Measurements from ENCODE around the gene GARIN5B.

GARIN5B gene

GRCh38 chr19:55389386-55390317, 26.6 kb upstream of the GARIN5B start:
- DNase-seq (ENCODE audit: low read depth in 2 of 2): no peak

- no peak for DNase-seq (ENCODE audit: low read depth in 2 of 2)
Measured at GRCh38 chr19:55387736-55388497, 24.9 kb upstream of the GARIN5B start.

GRCh38 chr19:55386493-55386971, 23.5 kb upstream of the GARIN5B start:
- no peak for DNase-seq (ENCODE audit: low read depth in 2 of 2)

GRCh38 chr19:55385724-55386492, 22.8 kb upstream of the GARIN5B start, which contains the start of gene RPL28:
Gene RPL28 (plus strand): TSS chr19:55385932. CDS start chr19:55386358, 426 bp downstream.
- DNase-seq (ENCODE audit: low read depth in 2 of 2): peak; percentile 95 to 98

GRCh38 chr19:55384920-55385723, 22.1 kb upstream of the GARIN5B start:
- peak; percentile 86 to 92 for DNase-seq (ENCODE audit: low read depth in 2 of 2)

- no peak for DNase-seq (ENCODE audit: low read depth in 2 of 2)
Measured at GRCh38 chr19:55384131-55384919, 21.3 kb upstream of the GARIN5B start, which contains the start of gene TMEM238. Gene TMEM238 (minus strand): TSS chr19:55384292. CDS start chr19:55384259, 33 bp downstream.

- peak in 1 of 2 donors; percentile 35 for DNase-seq (ENCODE audit: low read depth in 2 of 2)
Measured at GRCh38 chr19:55383279-55384130, 20.4 kb upstream of the GARIN5B start.

GRCh38 chr19:55382522-55383054, 19.5 kb upstream of the GARIN5B start:
- no peak for DNase-seq (ENCODE audit: low read depth in 2 of 2)

- no peak for DNase-seq (ENCODE audit: low read depth in 2 of 2)
Measured at GRCh38 chr19:55382013-55382412, 19.0 kb upstream of the GARIN5B start.

- no peak for DNase-seq (ENCODE audit: low read depth in 2 of 2)
Measured at GRCh38 chr19:55379174-55379573, 16.1 kb upstream of the GARIN5B start.

GRCh38 chr19:55377356-55378131, 14.5 kb upstream of the GARIN5B start:
- no peak for DNase-seq (ENCODE audit: low read depth in 2 of 2)

GRCh38 chr19:55376241-55376933, 13.3 kb upstream of the GARIN5B start, which contains the start of gene TMEM190:
Gene TMEM190 (plus strand): TSS chr19:55376826. CDS start chr19:55376854, 28 bp downstream.
- no peak for DNase-seq (ENCODE audit: low read depth in 2 of 2)

GRCh38 chr19:55373993-55374757, 11.1 kb upstream of the GARIN5B start:
- DNase-seq (ENCODE audit: low read depth in 2 of 2): no peak

- no peak for DNase-seq (ENCODE audit: low read depth in 2 of 2)
Measured at GRCh38 chr19:55373306-55373992, 10.4 kb upstream of the GARIN5B start.

GRCh38 chr19:55372316-55373081, 9.4 kb upstream of the GARIN5B start:
- DNase-seq (ENCODE audit: low read depth in 2 of 2): peak in 1 of 2 donors; percentile 40

Data from stimulated activated CD8-positive, alpha-beta memory T cell treated with anti-CD3 and anti-CD28 coated beads, Interleukin-2, amount 100 ng/mL, for 48 hours (primary cell).